GM13976 (cell line): ENCODE measurements around the gene NFIC.

Experiments used
- DNase-seq: peaks from one replicate; pipeline ENCODE4 v3.0.0; 2012; ENCODE audit warnings: low spot score
- in situ Hi-C: fragments of 300-500 bp; cut with MboI; formaldehyde crosslinking; loops from one replicate; pipeline ENCODE4 v1.12.0; 2022; ENCODE audit warnings: low sequenced_read_pairs, mixed read lengths, inconsistent platforms; ENCODE audit not compliant: unreplicated experiment
- TF ChIP-seq, protein P1 (sequence below): IDR thresholded peaks from 2 replicates; pipeline ENCODE4 v1.5.1; 2012; ENCODE audit warnings: borderline replicate concordance, mild to moderate bottlenecking; ENCODE audit not compliant: insufficient read depth; ENCODE audit errors: extremely low read depth, missing control alignments, control extremely low read depth

Gene NFIC

DNA sequence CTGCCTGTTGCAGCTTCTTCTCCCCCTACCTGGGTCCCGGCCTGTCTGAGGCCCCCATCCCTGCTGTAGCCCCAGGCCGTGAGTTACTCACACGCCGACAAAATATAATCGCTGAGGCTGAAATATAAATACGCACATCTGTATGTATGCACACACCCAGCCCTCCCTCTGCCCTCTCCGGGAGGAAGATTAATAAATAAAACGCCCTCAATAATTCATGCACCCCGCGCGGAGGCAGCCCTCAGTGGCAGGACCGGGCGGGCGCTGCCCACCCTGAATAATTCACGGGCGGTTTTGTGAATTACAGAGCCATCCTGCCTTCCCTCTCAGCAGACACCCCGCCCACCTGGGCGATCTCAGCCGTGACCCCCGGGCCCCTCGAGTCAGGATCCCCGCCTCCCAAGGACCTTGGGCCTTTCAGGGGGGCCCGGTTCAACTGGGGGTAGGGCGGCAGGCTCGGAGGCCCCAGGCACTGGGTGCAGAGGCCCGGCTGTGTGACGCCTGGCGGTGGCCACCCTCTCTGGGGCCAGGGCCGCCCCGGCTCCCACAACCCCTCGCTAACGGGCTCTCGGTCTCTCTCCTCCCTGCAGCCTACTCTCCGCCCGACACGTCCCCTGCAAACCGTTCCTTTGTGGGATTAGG lies 89.7 kb downstream of the NFIC start:
- no peak for DNase-seq
- in situ Hi-C loops: no loop called here
- TF ChIP-seq, protein P1, sequence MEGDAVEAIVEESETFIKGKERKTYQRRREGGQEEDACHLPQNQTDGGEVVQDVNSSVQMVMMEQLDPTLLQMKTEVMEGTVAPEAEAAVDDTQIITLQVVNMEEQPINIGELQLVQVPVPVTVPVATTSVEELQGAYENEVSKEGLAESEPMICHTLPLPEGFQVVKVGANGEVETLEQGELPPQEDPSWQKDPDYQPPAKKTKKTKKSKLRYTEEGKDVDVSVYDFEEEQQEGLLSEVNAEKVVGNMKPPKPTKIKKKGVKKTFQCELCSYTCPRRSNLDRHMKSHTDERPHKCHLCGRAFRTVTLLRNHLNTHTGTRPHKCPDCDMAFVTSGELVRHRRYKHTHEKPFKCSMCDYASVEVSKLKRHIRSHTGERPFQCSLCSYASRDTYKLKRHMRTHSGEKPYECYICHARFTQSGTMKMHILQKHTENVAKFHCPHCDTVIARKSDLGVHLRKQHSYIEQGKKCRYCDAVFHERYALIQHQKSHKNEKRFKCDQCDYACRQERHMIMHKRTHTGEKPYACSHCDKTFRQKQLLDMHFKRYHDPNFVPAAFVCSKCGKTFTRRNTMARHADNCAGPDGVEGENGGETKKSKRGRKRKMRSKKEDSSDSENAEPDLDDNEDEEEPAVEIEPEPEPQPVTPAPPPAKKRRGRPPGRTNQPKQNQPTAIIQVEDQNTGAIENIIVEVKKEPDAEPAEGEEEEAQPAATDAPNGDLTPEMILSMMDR: no peak

DNA sequence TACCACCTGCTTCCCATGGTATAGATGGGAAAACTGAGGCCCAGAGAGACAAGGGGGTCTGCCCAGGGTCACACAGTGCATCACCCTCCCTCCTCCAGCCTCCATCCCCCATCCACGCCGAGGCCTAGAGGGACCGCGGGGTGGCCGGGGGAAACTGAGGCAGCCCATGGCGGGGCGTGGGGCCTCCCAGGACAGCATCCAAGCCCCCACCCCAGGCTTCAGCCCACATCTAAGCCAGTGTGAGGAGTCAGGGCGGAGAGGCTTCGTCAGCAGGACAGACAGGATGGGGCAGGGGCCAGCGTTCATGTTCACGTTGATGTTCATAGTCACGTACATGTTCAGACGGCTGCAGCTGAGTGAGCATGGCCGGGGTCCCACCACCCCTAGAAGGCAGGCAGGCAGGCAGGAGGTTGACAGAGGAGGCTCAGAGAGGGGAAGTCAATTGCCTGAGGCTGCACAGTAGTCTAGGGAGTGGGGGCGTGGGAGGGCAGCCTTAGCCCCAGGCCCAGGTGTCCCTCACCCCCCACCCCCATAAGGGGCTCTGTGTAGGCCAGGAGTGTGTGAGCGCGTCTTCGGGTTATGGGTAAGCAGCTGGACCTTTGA lies 90.6 kb downstream of the NFIC start:
- TF ChIP-seq, protein P1: no peak
- no peak for DNase-seq
- in situ Hi-C loops: no loop called here

GRCh38 chr19:3457528-3458228 lies 91.3 kb downstream of the NFIC start:
- TF ChIP-seq, protein P1: no peak
- in situ Hi-C loops: no loop called here

GRCh38 chr19:3458229-3459088 lies 92.1 kb downstream of the NFIC start:
- in situ Hi-C loops: no loop called here
- TF ChIP-seq, protein P1: no peak
- no peak for DNase-seq

More at GRCh38 chr19:3457528-3458228, 91.3 kb downstream of the NFIC start:
- no peak for DNase-seq

GRCh38 chr19:3459089-3459881 lies 92.9 kb downstream of the NFIC start:
- TF ChIP-seq, protein P1: no peak
- no peak for DNase-seq
- in situ Hi-C loops: no loop called here
